HG02610 (cell line): ENCODE measurements around the gene NRTN.
"Not testable (repeated sequence)": the region's sequence is repeated elsewhere in the genome, so short reads cannot be mapped to it uniquely, and the experiment has no call there.

ENCODE experiments used
- ATAC-seq: cut with Tn5 transposase; IDR thresholded peaks from one replicate; pipeline ENCODE4 v1.9.1; 2021; ENCODE audit warnings: mild to moderate bottlenecking, moderate library complexity; ENCODE audit not compliant: unreplicated experiment

NRTN gene

DNA sequence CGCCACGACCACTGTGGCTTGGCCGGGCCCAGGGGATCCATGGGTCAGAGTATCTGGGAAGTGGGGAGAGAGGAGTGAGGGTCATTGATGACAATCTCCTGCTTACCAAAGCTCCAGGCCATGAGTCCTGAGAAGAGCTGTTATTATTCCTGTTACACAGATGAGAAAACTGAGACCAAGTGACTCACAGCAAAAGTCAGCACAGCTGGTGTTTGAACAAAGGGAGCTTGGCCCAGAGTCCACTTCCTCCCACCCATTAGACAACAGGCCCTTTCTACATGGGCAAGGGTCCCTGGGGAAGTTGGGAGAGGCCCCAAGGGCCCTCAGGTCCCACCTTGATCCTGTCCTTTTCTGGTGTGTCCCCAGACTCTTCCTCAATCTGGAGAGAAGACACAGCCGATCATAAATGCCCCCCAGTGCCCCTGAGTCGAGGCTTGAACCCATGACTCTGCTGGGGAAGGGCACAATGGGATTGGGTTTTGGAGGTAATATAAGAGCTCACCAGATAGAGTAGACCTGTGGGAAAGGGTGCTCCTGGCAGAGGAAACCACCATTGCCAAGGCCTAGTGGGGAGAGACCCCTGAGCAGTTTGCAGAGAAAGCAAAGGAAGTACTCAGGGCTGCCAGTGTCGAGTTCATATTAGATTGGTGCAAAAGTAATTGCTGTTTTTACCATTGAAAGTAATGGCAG is 27.8 kb downstream of the NRTN start:
- ATAC-seq, result no peak

DNA sequence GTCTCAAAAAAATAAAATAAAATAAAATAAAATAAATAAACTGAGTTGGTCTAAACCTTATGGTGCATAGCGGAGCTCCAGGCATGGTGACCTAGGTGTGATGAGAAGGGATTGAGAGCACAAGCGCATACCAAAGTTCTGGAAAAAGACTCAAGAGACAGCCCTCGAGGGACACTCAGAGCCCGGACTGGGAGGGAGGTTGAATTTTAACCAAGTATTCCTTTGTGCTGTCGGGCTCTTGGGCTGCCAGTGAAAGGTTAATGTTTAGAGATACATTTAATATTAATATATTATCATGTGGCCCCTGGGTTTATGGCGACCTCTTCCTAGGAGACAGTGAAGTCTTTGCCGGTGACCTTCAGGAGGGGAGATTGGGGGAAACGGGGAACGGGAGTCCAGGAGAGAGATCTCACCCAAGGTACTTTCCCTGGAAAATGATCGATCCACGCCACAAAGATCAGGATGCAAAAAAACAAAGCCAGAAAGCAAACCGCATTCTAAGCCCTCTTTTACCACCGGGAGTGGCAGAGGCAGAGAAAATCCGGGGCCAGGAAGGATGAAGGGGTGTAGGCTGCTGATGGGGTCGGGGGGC is 33.0 kb downstream of the NRTN start:
- no peak for ATAC-seq

DNA sequence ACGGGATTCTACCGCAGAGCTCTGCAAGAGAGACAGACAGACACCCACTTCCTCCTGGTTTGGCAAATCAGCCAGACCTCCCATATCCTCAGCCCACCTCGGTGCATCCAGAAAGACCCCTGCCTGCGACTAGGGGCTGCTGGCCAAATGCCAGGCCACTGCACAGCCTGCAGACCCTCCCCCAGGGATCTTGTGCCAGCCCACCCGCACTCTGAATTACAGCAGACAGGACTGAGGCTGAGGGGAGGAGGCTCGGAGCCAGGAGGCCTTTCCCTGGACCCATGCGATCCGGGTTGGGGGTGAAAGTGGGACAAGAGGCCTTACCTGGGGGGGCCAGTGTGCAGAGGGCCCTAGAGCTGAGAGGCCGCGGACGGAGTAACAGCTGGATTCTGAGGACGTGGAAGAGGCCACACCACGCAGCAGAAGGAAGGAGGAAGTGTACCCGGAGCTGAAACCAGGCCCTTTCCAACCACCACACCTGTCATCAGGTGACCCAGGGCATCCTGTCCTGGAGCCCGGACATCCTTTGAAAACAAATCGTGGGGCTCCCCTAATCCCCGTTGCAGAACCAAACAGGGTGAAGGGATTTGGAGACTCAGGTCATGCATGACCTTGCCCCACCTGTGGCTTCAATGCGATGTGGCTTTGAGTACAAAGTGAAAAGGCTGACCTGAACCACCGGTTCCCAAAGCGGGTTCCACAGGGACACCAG is 33.6 kb downstream of the NRTN start:
- ATAC-seq, result no peak

DNA sequence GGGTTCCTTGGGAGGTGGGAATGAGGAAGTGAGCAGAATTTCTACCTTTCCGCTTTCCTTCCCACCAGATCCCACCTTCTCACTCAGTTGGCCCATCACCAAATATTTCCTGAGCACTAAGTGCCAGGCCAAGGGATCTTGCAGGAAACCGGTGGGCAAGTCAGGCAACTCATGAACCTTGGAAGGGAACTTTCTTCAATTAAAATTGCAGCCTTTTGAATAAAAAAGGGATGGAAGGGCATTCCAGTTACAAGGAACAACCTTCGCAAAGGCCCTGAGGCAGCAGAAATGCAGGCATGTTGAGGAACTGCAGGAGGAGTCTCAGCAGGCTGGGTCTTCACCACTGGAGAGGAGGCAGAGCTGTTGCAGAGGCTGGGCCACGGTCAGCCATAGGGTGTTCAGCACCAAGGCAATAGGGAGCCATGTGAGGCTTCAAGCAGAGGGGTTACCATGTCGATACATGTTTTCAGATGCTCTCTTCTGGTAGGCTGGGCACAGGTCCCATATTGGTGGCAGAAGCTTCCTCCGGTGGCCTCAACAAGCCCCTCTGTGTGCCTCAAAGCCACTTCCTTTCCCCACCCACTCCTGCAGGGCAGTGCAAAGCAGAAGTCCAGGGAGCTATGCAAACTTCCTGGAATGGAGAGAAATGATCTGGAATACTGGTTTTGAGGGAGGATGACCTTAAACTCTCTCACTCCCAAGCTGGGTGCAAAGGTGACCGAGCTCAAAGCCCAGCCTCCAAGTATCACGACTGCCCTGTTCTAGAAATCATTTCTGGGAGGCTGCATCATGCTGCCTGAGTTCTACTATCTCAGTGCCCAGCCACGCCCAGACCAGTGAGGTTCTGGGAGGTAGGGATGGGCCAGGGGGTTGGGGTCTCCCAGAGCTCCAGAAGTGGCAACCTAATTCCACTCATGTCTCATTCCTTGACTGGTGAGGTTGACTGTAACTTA is 34.5 kb downstream of the NRTN start, which contains the start of gene FUT6:
Gene FUT6, minus strand, starts transcription at position 638 of the 953 bp plus-strand sequence. CDS start 7,135 bp downstream, outside the sequence.
- ATAC-seq, result no peak

DNA sequence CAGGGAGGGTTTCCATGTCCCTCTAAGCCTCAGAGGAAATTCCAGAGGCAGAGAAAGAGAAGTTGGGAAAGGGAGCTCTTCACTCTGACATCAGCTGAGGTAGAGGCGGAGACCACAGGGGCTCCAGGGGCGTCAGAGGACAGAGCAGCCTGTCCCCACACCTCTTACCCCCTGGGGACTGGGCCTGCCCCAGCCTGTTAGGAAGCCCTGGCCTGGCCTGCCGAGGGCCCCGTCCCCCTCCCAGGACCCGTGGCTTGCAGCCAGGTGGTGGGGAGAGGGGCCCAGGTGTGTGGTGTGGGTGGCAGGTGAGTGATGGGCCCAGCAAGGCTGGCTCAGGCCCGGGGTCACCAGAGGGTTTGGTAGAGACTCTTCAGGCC is 36.9 kb downstream of the NRTN start:
- ATAC-seq, result not testable (repeated sequence)

DNA sequence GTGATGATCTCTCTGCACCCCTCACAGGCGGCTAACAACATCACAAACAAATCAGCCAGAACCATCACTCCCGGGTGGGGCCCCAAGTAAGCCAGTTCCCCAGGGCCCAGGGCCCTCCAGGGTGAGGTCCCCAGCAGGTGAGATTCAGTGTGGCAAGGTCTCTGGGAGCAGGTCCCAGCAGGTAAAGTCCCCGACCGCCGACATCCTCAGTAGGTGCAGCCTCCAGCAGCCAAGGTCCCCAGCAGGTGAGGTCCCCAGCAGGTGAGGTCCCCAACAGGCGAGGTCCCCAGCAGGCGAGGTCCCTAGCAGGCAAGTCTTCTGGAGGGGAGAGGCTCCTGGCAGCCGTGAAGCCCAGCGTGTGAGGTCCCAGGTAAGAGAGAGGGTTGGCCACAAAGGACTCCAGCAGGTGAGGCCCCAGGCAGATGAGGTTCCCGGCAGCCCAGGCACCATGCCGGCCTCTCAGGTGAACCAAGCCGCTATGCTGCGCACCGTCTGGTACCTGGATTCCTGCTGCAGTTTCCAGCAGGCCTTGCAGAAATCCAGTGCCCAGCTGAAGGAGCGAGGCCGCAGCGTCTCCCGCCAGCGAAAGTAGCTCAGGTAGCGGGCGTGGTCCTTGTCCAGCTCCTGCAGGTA is 38.5 kb downstream of the NRTN start:
- no peak for ATAC-seq

DNA sequence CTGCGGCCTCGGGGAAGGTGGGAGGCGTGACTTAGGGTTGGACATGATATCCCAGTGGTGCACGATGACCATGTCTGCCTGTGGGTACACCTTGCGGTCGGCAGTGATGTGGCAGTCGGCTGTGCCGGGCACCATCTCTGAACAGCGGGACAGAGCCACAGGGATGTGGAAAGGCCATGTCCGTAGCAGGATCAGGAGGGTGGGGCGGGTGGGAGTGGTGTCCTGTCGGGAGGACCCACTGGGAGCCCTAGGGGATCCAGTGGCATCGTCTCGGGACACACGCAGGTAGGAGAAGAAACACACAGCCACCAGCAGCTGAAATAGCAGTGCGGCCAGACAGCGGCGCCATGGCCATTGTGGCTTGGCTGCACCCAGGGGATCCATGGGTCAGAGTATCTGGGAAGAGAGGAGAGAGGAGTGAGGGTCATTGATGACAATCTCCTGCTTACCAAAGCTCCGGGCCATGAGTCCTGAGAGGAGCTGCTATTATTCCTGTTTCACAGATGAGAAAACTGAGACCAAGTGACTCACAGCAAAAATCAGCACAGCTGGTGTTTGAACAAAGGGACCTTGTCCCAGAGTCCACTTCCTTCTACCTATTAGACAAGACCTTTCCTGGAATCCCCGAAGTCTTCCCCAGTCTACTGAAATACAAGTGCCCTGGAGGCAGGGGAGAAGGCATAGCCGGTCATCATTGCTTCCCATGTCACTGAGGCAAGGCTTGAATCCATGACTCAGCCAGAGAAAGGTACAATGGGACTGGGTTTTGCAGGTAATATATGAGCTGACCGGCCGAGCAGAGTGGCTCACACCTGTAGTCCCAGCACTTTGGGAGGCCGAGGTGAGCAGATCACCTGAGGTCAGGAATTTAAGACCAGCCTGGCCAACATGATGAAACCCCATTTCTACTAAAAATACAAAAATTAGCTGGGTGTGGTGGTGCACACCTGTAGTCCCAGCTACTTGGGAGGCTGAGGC is 39.9 kb downstream of the NRTN start:
- ATAC-seq, result no peak

DNA sequence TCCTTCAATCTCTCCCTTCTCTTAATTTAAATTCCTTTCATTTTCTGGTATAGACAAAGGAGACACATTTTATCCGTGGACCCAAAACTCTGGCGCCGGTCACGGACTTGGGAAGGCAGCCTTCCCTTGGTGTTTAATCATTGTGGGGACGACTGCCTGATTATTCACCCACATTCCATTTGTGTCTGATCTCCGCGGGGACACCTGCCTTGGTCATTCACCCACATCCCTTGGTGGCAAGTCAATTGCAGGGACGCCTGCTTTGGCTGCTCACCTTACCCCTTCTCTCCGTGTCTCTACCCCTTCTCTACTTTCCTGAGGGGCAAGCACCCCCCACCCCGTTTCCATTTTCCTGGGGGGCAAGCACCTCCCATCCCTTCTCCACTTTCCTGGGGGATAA is 43.0 kb downstream of the NRTN start:
- not testable (repeated sequence) for ATAC-seq

DNA sequence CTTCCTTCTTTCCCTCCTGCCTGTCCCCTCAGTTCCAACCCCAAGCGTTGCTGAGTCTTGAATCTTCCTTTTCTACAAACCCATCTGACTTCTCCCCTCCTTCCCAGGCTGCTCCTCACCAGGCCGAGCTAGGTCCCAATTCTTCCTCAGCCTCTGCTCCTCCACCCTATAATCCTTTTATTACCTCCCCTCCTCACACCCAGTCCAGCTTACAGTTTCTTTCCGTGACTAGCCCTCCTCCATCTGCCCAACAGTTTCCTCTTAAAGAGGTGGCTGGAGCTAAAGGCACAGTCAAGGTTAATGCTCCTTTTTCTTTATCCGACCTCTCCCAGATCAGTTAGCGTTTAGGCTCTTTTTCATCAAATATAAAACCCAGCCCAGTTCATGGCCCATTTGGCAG is 43.8 kb downstream of the NRTN start:
- not testable (repeated sequence) for ATAC-seq

DNA sequence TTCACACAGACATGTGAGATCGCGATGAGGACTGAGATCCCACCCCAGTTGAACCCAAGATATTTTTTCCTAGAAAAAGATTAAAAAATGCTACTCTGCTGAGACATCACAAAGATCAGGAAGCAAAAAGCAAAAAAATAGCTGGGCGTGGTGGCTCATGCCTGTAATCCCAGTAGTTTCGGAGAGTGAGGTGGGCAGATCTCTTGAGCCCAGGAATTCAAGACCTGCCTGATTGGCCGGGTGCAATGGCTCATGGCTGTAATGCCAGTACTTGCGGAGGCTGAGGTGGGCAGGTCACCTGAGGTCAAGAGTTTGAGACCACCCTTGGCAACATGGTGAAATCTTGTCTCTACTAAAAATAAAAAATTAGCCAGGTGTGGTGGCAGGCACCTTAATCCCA is 45.3 kb downstream of the NRTN start:
- ATAC-seq, result no peak

DNA sequence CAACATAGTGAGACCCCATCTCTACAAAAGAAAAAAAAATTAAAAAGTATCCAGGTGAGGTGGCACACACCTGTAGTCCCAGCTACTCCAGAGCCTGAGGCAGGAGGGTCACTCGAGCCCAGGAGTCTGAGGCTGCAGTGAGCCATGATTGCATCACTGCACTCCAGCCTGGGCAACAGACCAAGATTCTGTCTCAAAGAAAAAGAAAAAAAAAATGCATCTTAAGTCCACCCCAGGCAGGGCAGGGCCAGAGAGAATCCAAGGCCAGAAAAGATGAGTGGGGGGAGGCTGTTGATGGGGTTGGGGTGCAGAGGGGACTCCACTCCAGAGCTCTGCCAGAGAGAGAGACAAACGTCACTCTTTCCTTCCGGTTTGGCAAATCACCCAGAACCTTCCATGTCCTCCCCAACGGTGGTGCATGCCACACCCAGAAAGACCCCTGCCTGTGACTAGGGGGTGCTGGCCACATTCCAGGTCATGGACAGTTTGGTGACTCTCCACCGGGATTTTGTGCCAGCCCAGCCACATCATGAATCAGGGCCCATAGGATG is 46.0 kb downstream of the NRTN start:
- ATAC-seq, result no peak

DNA sequence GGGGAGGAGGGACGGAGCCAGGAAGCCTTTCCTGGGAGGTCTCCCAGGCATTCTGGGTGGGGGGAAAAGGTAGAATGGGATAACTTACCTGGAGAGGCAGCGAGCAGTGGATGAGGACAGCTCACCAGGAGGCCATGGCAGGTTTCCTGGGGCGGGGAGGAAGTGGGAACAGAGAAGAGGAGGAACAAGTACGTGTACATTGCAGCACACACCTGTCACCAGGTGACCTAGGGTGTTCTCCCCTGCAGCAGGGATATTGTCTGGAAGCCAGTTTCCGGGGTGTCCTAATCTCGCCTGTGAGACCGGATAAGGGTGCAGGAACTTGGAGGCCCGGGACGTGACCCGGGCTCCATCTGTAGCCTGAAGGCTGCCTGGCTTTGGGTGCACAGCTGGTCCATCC is 46.4 kb downstream of the NRTN start, which contains the start of gene FUT3:
Gene FUT3, minus strand, starts transcription at position 148 of the 400 bp plus-strand sequence.
- ATAC-seq, result no peak

DNA sequence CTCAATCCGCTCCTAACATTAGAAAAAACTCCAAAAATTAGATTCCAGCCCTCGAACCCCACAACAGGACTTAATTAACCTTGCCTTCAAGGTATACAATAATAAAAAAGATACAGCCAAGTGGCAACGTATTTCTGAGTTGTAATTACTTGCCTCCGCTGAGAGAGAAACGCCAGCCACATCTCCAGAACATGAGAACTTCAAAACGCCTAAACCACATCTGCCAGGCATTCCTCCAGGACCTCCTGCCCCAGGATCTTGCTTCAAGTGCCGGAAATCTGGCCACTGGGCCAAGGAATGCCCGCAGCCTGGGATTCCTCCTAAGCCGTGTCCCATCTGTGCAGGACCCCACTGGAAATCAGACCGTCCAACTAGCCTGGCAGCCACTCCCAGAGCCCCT is 49.3 kb downstream of the NRTN start:
- ATAC-seq, result not testable (repeated sequence)

DNA sequence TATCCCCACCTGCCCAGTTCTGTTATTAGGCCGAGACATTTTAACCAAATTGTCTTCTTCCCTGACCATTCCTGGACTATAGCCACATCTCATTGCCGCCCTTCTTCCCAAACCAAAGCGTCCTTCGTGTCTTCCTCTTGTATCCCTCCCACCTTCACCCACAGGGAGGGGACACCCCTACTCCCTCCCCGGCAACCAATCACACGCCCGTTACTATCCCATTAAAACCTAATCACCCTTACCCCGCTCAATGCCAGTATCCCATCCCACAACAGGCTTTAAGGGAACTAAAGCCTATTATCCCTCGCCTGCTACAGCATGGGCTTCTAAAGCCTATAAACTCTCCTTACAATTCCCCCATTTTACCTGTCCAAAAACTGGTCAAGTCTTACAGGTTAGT is 50.3 kb downstream of the NRTN start:
- ATAC-seq, result not testable (repeated sequence)

DNA sequence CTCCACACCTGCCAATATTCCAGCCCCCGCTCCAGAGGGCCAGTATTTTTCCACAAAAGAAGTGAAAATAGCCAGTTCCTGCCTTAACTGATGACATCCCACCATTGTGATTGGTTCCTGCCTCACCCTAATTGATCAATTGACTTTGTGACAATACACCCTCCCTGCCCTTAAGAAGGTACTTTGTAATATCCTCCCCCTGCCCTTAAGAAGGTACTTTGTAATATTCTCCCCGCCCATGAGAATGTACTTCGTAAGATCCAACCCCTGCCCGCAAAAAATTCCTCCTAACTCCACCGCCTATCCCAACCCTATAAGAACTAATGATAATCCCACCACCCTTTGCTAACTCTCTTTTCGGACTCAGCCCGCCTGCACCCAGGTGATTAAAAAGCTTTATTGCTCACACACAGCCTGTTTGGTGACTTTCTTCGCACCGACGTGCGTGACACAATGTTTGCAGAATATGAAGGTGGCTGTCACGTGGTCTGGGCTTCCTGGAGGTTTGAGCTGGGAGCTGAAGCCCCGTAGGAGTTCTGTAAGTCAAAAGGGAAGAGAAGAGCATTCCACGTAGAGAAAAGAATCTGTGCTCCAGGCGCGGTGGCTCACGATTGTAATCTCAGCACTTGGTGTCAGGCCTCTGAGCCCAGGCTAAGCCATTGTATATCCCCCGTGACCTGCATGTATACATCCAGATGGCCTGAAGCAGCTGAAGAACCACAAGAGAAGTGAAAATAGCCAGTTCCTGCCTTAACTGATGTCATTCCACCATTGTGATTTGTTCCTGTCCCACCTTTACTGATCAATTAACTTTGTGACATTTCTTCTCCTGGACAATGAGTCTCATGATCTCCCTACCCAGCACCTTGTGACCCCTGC is 52.6 kb downstream of the NRTN start:
- no peak for ATAC-seq

DNA sequence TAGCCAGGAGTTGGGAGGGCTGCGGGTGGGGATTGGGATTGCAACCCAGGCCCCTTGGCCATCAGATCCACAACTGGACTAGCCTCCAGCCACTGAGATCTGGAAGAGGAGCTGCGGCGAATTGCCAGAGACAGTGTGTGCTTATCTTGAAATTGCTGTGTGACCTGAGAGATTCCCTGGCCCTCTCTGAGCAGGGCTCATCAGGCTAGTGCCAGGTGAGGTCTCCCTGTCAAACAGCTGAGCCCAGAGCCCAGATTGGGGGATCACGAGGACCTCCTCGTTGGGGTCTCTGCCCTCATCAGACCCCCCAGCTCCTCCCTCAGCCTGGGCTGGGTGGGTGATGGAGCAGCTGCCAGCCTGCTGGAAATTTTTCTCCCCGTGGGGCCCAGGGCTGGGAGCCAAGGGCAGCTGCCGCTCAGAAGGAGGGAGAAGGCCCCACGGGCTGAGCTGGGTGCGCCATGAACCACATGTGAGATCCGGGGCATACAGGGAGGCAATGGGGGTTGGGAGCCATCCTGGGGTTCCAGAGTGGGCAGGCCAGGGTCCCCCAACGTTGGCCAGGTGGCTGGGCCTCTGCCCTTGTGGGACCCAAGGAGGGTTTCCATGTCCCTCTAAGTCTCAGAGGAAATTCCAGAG is 58.3 kb downstream of the NRTN start:
- no peak for ATAC-seq

DNA sequence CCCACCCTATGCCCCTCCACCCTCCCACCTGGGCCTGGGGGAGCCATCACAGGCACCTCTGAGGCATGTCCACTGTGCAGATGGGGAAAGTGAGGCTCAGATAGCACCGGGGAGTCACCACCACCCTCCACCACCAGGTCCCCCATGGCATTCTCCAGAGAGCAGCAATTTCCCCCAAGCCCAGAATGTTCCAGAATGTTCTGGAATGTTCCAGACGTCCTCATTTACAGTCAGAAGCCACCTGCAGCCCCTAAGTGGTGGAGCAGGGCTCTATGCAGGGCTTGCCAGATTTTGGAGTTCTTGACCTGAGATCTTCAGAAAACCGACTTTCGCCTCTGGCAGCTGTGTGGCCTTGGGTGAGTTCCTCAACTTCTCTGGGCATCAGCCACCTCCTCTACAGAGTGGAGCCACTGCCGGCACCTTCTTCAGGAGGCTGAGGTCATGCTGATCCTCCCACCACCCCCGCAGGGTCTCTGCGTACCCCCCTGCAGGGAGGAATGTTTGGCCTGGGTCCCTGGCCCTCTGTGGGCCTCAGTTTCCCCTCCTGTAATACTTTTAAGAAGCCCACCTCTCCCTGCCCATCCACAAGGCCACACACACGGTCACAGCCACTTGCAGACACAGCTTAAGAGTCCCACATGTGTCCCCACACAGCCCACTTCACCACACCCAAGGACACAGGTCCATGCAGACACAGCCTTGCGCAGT is 59.3 kb downstream of the NRTN start:
- no peak for ATAC-seq
